Neutrophil (primary cell): ENCODE data around the gene MYOM3.
"Not testable (repeated sequence)": the region's sequence is repeated elsewhere in the genome, so short reads cannot be mapped to it uniquely, and the experiment has no call there.

Experiments used
- H3K27ac ChIP-seq: fragments of 200-600 bp; sonication (generic); 2 replicates; pipeline ENCODE4 v1.5.1; 2016; ENCODE audit warnings: mild to moderate bottlenecking, moderate library complexity
- H3K27me3 ChIP-seq: fragments of 200-600 bp; sonication (generic); 2 replicates; pipeline ENCODE4 v1.6.0; 2016; ENCODE audit warnings: mild to moderate bottlenecking
- H3K36me3 ChIP-seq: fragments of 200-600 bp; sonication (generic); 2 replicates; pipeline ENCODE4 v1.5.1; 2017
- H3K4me1 ChIP-seq, 2 experiments: fragments of 200-600 bp in 1 of 2; sonication (generic) in 1 of 2; 1 replicate in 1 of 2; 2 replicates in 1 of 2; pipeline versions ENCODE4 v1.5.1 to v1.6.1; 2013 to 2016; ENCODE audit warnings: low read depth in 1 of 2, low read length in 1 of 2, mild to moderate bottlenecking in 1 of 2, moderate library complexity in 1 of 2; ENCODE audit not compliant: control insufficient read depth in 1 of 2, insufficient read depth in 1 of 2
- H3K4me3 ChIP-seq, 2 experiments: fragments of 200-600 bp in 1 of 2; sonication (generic) in 1 of 2; 1 replicate in 1 of 2; 2 replicates in 1 of 2; pipeline ENCODE4 v1.5.1; 2013 to 2016; ENCODE audit warnings: low read depth in 1 of 2, low read length in 1 of 2, mild to moderate bottlenecking in 1 of 2, moderate library complexity in 1 of 2
- H3K9me3 ChIP-seq: fragments of 200-600 bp; sonication (generic); 2 replicates; pipeline ENCODE4 v1.5.1; 2016
- TF ChIP-seq, protein P1 (sequence below): fragments of 200-600 bp; sonication (generic); IDR thresholded peaks from 2 replicates; pipeline ENCODE4 v1.5.1; 2016; ENCODE audit warnings: antibody characterized with exemption

The MYOM3 gene

DNA sequence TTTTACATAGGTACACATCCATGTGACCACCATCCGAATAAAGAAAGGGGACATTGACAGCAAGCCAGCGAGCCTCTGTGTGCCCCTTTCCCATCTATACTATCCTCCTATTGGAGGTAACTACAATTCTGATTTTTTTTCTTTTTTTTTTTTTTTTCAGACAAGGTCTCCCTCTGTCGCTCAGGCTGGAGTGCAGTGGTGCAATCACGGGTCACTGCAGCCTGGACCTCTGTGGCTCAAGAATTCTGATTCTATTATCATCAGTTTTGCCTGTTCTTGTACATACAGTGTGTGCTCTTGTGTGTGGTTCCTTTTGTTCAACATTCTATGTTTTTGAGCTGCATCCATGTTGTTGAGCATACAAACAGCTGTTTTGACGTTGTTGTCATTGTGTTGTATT lies 75.8 kb downstream of the MYOM3 start:
- Histone ChIP-seq H3K27ac (no peak overlapping the region), H3K9me3 (no peaks in the 10 kb centered on the region), H3K4me3 (no peak overlapping the region), H3K27me3 (no peaks in the 10 kb centered on the region), H3K36me3 (no peaks in the 10 kb centered on the region), H3K4me1 (no peaks in the 10 kb centered on the region)
- TF ChIP-seq, protein P1, sequence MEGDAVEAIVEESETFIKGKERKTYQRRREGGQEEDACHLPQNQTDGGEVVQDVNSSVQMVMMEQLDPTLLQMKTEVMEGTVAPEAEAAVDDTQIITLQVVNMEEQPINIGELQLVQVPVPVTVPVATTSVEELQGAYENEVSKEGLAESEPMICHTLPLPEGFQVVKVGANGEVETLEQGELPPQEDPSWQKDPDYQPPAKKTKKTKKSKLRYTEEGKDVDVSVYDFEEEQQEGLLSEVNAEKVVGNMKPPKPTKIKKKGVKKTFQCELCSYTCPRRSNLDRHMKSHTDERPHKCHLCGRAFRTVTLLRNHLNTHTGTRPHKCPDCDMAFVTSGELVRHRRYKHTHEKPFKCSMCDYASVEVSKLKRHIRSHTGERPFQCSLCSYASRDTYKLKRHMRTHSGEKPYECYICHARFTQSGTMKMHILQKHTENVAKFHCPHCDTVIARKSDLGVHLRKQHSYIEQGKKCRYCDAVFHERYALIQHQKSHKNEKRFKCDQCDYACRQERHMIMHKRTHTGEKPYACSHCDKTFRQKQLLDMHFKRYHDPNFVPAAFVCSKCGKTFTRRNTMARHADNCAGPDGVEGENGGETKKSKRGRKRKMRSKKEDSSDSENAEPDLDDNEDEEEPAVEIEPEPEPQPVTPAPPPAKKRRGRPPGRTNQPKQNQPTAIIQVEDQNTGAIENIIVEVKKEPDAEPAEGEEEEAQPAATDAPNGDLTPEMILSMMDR: no peak

- Histone ChIP-seq H3K36me3 (no peaks in the 10 kb centered on the region), H3K27me3 (no peaks in the 10 kb centered on the region), H3K4me1 (no peaks in the 10 kb centered on the region), H3K4me3 (no peak overlapping the region), H3K27ac (no peak overlapping the region), H3K9me3 (no peaks in the 10 kb centered on the region)
- TF ChIP-seq, protein P1: no peak
Observed at GRCh38 chr1:24032981-24033380, 79.0 kb downstream of the MYOM3 start.

- H3K27ac ChIP-seq, H3K4me1 ChIP-seq, H3K27me3 ChIP-seq, H3K9me3 ChIP-seq, H3K4me3 ChIP-seq, H3K36me3 ChIP-seq: not testable (repeated sequence)
Observed at GRCh38 chr1:24030976-24031516, 80.9 kb downstream of the MYOM3 start.

GRCh38 chr1:24027838-24028468 lies 84.0 kb downstream of the MYOM3 start:
- Histone ChIP-seq H3K27ac (no peak overlapping the region), H3K4me3 (no peak overlapping the region), H3K27me3 (no peaks in the 10 kb centered on the region), H3K4me1 (no peaks in the 10 kb centered on the region), H3K36me3 (no peaks in the 10 kb centered on the region), H3K9me3 (no peaks in the 10 kb centered on the region)
- TF ChIP-seq, protein P1: no peak

- TF ChIP-seq, protein P1: no peak
- Histone ChIP-seq H3K27ac (no peak overlapping the region), H3K36me3 (no peaks in the 10 kb centered on the region), H3K4me3 (no peak overlapping the region), H3K27me3 (no peaks in the 10 kb centered on the region), H3K4me1 (no peaks in the 10 kb centered on the region), H3K9me3 (no peaks in the 10 kb centered on the region)
Observed at GRCh38 chr1:24022581-24023361, 89.2 kb downstream of the MYOM3 start.
